GM12878 (cell line): ENCODE data around the gene LYPD4. TPM values are rescaled to one million over a fixed set of nuclear protein-coding genes. Genes with fewer than 3 reads are reported as not detected.

ENCODE experiments used
- ATAC-seq: fragments of 200-7000 bp; cut with Tn5 transposase; 3 replicates; pipeline ENCODE4 v1.9.1; 2020; ENCODE audit warnings: mild to moderate bottlenecking, moderate library complexity
- BruUV-seq: library from RNA; stranded (reverse); fragments of 400-500 nt; replicated peaks from 2 replicates; lab custom pipeline; 2021; lab: Mats Ljungman, UMichigan
- CTCF ChIA-PET: fragments of 300-600 bp; sonication (Branson Sonifier 250); formaldehyde crosslinking; extraction: SDS; loops from one replicate; lab custom pipeline; 2021; ENCODE audit warnings: inconsistent platforms; lab: Yijun Ruan, JAX
- POLR2A ChIA-PET: fragments of 350-600 bp; formaldehyde crosslinking; extraction: SDS; loops from one replicate; lab custom pipeline; 2021; ENCODE audit warnings: inconsistent platforms; lab: Charles Lee
- RAD21 ChIA-PET: fragments of 300-600 bp; sonication (Branson Sonifier 250); formaldehyde crosslinking; loops from one replicate; lab custom pipeline; 2023; ENCODE audit warnings: antibody characterized with exemption; ENCODE audit not compliant: unreplicated experiment; lab: Charles Lee
- SMC1A ChIA-PET: fragments of 300-600 bp; sonication (Branson Sonifier 250); formaldehyde crosslinking; loops from one replicate; lab custom pipeline; 2023; ENCODE audit not compliant: unreplicated experiment, uncharacterized antibody; lab: Charles Lee
- DNase-seq: peaks from one replicate; pipeline ENCODE4 v3.0.0-alpha.2; 2011; ENCODE audit warnings: low read depth, low spot score
- FAIRE-seq: peaks from 3 replicates; lab custom pipeline; 2011; peaks lifted over from hg19 to GRCh38; lab: Jason Lieb, UNC
- H2AFZ ChIP-seq: 2 replicates; pipeline ENCODE4 v1.6.0; 2011; ENCODE audit warnings: low read depth, low read length, control low read depth; ENCODE audit not compliant: control insufficient read depth
- H3K27ac ChIP-seq: 2 replicates; pipeline ENCODE4 v1.5.1; 2011; ENCODE audit warnings: control low read depth; ENCODE audit not compliant: control insufficient read depth, insufficient read depth
- H3K27me3 ChIP-seq, 2 experiments: replicated peaks in 1 of 2; 2 replicates each; pipeline versions ENCODE4 v1.6.0 to v1.6.1; 2011; ENCODE audit warnings: low read length in 1 of 2; ENCODE audit not compliant: control insufficient read depth in 2 of 2, insufficient read depth in 2 of 2
- H3K36me3 ChIP-seq, 2 experiments: 2 replicates each; pipeline ENCODE4 v1.5.1; 2011; ENCODE audit warnings: low read length in 1 of 2; ENCODE audit not compliant: control insufficient read depth in 2 of 2, insufficient read depth in 2 of 2
- H3K4me1 ChIP-seq: 2 replicates; pipeline ENCODE4 v1.6.1; 2011; ENCODE audit warnings: mild to moderate bottlenecking, low read length, moderate library complexity, mixed read lengths; ENCODE audit not compliant: control insufficient read depth, insufficient read depth
- H3K4me2 ChIP-seq: 2 replicates; pipeline ENCODE4 v1.6.0; 2011; ENCODE audit warnings: control low read depth; ENCODE audit not compliant: control insufficient read depth, insufficient read depth
- H3K4me3 ChIP-seq: fragments of 200-600 bp; sonication (generic); 2 replicates; pipeline ENCODE4 v1.5.1; 2016
- H3K79me2 ChIP-seq: 2 replicates; pipeline ENCODE4 v1.6.0; 2011; ENCODE audit warnings: low read length; ENCODE audit not compliant: control insufficient read depth, insufficient read depth
- H3K9ac ChIP-seq: 2 replicates; pipeline ENCODE4 v1.8.0; 2011; ENCODE audit warnings: low read length, control low read depth, mixed read lengths; ENCODE audit not compliant: control insufficient read depth, insufficient read depth
- H3K9me3 ChIP-seq: replicated peaks from 3 replicates; pipeline ENCODE4 v1.5.1; 2011; ENCODE audit warnings: mild to moderate bottlenecking, low read length; ENCODE audit not compliant: control insufficient read depth, insufficient read depth
- H4K20me1 ChIP-seq: 2 replicates; pipeline ENCODE4 v1.6.0; 2011; ENCODE audit not compliant: control insufficient read depth, insufficient read depth
- ATF7 ChIP-seq: fragments of 450-650 bp; IDR thresholded peaks from 2 replicates; pipeline ENCODE4 v1.6.1; 2016; ENCODE audit warnings: low read depth, mild to moderate bottlenecking
- CBX3 ChIP-seq: fragments of 200-600 bp; sonication (generic); IDR thresholded peaks from 2 replicates; pipeline ENCODE4 v1.6.1; 2016; ENCODE audit warnings: low read depth, borderline replicate concordance
- CEBPZ ChIP-seq: fragments of 150-350 bp; IDR thresholded peaks from 2 replicates; pipeline ENCODE4 v1.6.1; 2016; ENCODE audit warnings: low read depth, low read length
- CTCF ChIP-seq, 3 experiments: IDR thresholded peaks in 2 of 3; conservative IDR thresholded peaks in 1 of 3; 2 replicates each; pipeline ENCODE4 v1.5.1; 2011; ENCODE audit warnings: low read depth in 3 of 3, low read length in 3 of 3, mild to moderate bottlenecking in 3 of 3, control low read depth in 2 of 3, moderate library complexity in 2 of 3, inconsistent platforms in 1 of 3, mixed read lengths in 1 of 3; ENCODE audit not compliant: control insufficient read depth in 2 of 3, insufficient read depth in 1 of 3; ENCODE audit errors: extremely low read depth in 1 of 3
- ETV6 ChIP-seq, 2 experiments: fragments of 450-650 bp in 1 of 2; IDR thresholded peaks in 1 of 2; conservative IDR thresholded peaks in 1 of 2; 2 replicates each; pipeline ENCODE4 v1.6.1; 2014; ENCODE audit warnings: antibody characterized with exemption in 1 of 2, borderline replicate concordance in 1 of 2, low read depth in 1 of 2, mild to moderate bottlenecking in 1 of 2, moderate library complexity in 1 of 2
- HDGF ChIP-seq: fragments of 450-650 bp; IDR thresholded peaks from 2 replicates; pipeline ENCODE4 v1.6.1; 2016; ENCODE audit warnings: antibody characterized with exemption
- POLR2A ChIP-seq: IDR thresholded peaks from 2 replicates; pipeline ENCODE4 v1.6.1; 2011; ENCODE audit warnings: low read depth, mild to moderate bottlenecking, low read length
- RB1 ChIP-seq: fragments of 450-650 bp; formaldehyde crosslinking; IDR thresholded peaks from 2 replicates; pipeline ENCODE4 v1.6.1; 2017; ENCODE audit warnings: mild to moderate bottlenecking, borderline replicate concordance
- RCOR1 ChIP-seq: conservative IDR thresholded peaks from 2 replicates; pipeline ENCODE4 v1.6.1; 2012; ENCODE audit warnings: low read depth, low read length, improper control_type of control experiment
- RFX5 ChIP-seq: IDR thresholded peaks from 2 replicates; pipeline ENCODE4 v1.6.1; 2011; ENCODE audit warnings: low read depth, low read length, improper control_type of control experiment
- SKIL ChIP-seq: fragments of 450-650 bp; IDR thresholded peaks from 2 replicates; pipeline ENCODE4 v1.6.1; 2017; ENCODE audit warnings: mild to moderate bottlenecking, low read depth, inconsistent platforms; ENCODE audit not compliant: poor library complexity, severe bottlenecking
- TCF12 ChIP-seq: IDR thresholded peaks from 2 replicates; pipeline ENCODE4 v1.6.1; 2011; ENCODE audit warnings: low read depth, mild to moderate bottlenecking, low read length
- ZNF622 ChIP-seq: fragments of 450-650 bp; IDR thresholded peaks from 2 replicates; pipeline ENCODE4 v1.6.1; 2017; ENCODE audit warnings: mild to moderate bottlenecking, inconsistent platforms
- WGBS: methylation state at CpG from one replicate; pipeline ENCODE4 v1.1.6; 2016; ENCODE audit warnings: low lambda C conversion rate; ENCODE audit not compliant: insufficient replicate concordance, insufficient coverage; ENCODE audit errors: missing lambda C conversion rate; 5-methylcytosine and 5-hydroxymethylcytosine counted together
- in situ Hi-C: fragments of 300-500 bp; cut with MboI; formaldehyde crosslinking; loops from 9 replicates; pipeline ENCODE4 v1.14.3; 2018; ENCODE audit warnings: mixed read lengths
- intact Hi-C: fragments of 100-400 bp; cut with micrococcal nuclease; formaldehyde crosslinking; loops from one replicate; pipeline ENCODE4 v1.14.2; 2022; ENCODE audit not compliant: unreplicated experiment
- polyA plus RNA-seq, 11 experiments: library from polyadenylated mRNA; depleted of rRNA in 4 of 11; unstranded in 6 of 11; stranded (reverse) in 5 of 11; fragments of >200 nt; fragmentation: Nextera tagmentation in 4 of 11; fragmentation: Illumina TruSeq in 1 of 11; extraction: Ambion mirVana in 4 of 11; extraction: Trizol in 1 of 11; gene quantifications; 1 replicate in 1 of 11; 2 replicates in 10 of 11; pipeline versions ENCODE4 v1.2.1 to v1.2.3, GENCODE V29; 2011 to 2016; ENCODE audit warnings: inconsistent platforms in 2 of 11, missing spikeins in 2 of 11, low read depth in 1 of 11
- total RNA-seq, 4 experiments: library from RNA; depleted of rRNA in 3 of 4; stranded (reverse); fragments of >200 nt in 3 of 4; fragmentation: Illumina TruSeq in 1 of 4; extraction: Trizol in 1 of 4; gene quantifications; 2 replicates each; pipeline versions ENCODE4 v1.2.1 to v1.2.3, GENCODE V29; 2013 to 2021

Gene LYPD4
- total and polyA plus RNA-seq, 10 of the 15 experiments (the other 5 are each of a cell fraction or from before 2014, with no cell fraction given) = not detected

- in situ Hi-C loops = no loop called here
- H4K20me1 ChIP-seq = no peaks in the 10 kb centered on the region
- BruUV-seq = no TSS peak
- CTCF ChIA-PET = no interaction called here
- 52% methylated on average over 5 of the region's 5 CpGs for WGBS
- TF ChIP-seq CEBPZ (no peak), RFX5 (no peak), RB1 (no peak), RCOR1 (no peak), ETV6 (conservative IDR thresholded peaks at IDR 0.05 in 1 of 2, IDR thresholded peaks at IDR 0.05 in 1 of 2; ENCODE audit: borderline replicate concordance in 1 of 2, low read depth in 1 of 2) (peak in 1 of 2 experiments; percentile 68; a peak in 2 of 4 replicates), CBX3 (no peak), CTCF (IDR thresholded peaks at IDR 0.05 in 2 of 3, conservative IDR thresholded peaks at IDR 0.05 in 1 of 3; ENCODE audit: control insufficient read depth in 2 of 3, extremely low read depth in 1 of 3, insufficient read depth in 1 of 3, low read depth in 3 of 3, low read length in 3 of 3) (no peak), HDGF (0 out of 2 replicates have a peak, but pooled peaks have one; percentile 27), POLR2A (no peak), TCF12 (no peak), ZNF622 (no peak), SKIL (no peak), ATF7 (no peak)
- RAD21 ChIA-PET = no interaction called here
- H3K9ac ChIP-seq = no peak overlapping the region
- H3K4me1 ChIP-seq = peaks cover 30% of the 10 kb centered on the region
- H3K4me2 ChIP-seq = no peak overlapping the region
- DNase-seq (no peak), ATAC-seq (no peak), FAIRE-seq (no peak)
- peaks cover 3 to 4% of the 10 kb centered on the region in 2 experiments; a peak in 3 of 4 replicates for H3K36me3 ChIP-seq
- SMC1A ChIA-PET = no interaction called here
- no peak overlapping the region for H3K4me3 ChIP-seq
- POLR2A ChIA-PET = no interaction called here
- H3K27me3 ChIP-seq = no peaks in the 10 kb centered on the region
- H3K9me3 ChIP-seq = no peaks in the 10 kb centered on the region
- H3K27ac ChIP-seq = no peak overlapping the region
- peaks cover 63% of the 10 kb centered on the region for H3K79me2 ChIP-seq
- intact Hi-C loops = no loop called here
- H2AFZ ChIP-seq = no peak overlapping the region
Observed at GRCh38 chr19:41880329-41880708, 35.8 kb upstream of the LYPD4 start.
